Stimulated activated naive CD8-positive, alpha-beta T cell treated with anti-CD3 and anti-CD28 coated beads, Interleukin-15, Interleukin-2, amounts not matched to agents 100 ng/mL and 50 ng/mL, for 24 hours (primary cell): ENCODE measurements around the gene SCARB2.

Experiments
- H3K27ac Mint-ChIP-seq: one replicate; pipeline ENCODE4 v1.8.0; 2021; ENCODE audit warnings: mild to moderate bottlenecking, mixed read lengths
- H3K27me3 Mint-ChIP-seq: one replicate; pipeline ENCODE4 v1.8.0; 2021; ENCODE audit warnings: mixed read lengths
- H3K36me3 Mint-ChIP-seq: one replicate; pipeline ENCODE4 v1.8.0; 2021; ENCODE audit warnings: low read depth, mixed read lengths
- H3K4me1 Mint-ChIP-seq: one replicate; pipeline ENCODE4 v1.8.0; 2021; ENCODE audit warnings: low read depth, mixed read lengths
- H3K4me3 Mint-ChIP-seq: one replicate; pipeline ENCODE4 v1.8.0; 2021; ENCODE audit warnings: mild to moderate bottlenecking, mixed read lengths
- H3K9me3 Mint-ChIP-seq: one replicate; pipeline ENCODE4 v1.8.0; 2021; ENCODE audit warnings: mixed read lengths

Gene SCARB2

DNA sequence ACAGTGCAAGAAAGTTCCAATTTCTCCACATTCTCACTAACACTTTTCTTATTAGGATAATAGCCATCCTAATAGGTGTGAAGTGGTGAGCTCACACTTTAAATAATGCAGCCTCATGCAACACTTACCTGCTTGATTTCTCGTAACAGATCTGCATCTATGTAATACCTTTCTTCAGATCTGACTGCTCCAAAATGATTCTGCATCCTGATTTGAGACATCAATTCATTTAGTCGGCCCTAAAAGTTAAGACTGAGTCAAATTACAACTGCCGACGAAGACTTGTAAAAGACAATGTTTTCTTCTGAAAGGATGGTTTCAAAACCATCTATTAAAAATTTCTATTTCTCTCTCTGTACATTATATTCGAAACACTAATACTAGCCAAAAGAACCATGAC is 96.1 kb downstream of the SCARB2 start:
- Mint-ChIP-seq H3K27me3 (no peaks in the 10 kb centered on the region), H3K4me3 (no peak overlapping the region), H3K9me3 (no peaks in the 10 kb centered on the region), H3K4me1 (no peaks in the 10 kb centered on the region), H3K36me3 (peaks cover 83% of the 10 kb centered on the region), H3K27ac (no peak overlapping the region)

DNA sequence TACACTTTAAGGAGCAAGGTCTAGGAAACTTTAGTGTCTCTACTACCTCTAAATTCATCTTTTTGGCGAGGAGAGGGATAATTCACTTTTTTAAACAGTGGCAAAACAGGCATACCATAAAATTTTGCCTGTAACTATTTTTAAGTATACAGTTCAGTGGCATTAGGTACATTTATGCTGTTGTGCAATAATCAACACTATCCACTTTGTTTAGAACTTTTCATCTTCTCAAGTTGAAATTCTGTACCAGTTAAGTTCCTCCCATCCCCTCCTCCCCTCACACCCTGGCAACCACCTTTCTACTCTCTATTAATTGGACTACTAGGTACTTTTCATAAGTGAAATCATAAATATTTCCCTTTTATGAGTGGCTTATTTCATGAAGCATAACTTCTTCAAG is 96.8 kb downstream of the SCARB2 start:
- no peak overlapping the region for H3K27ac Mint-ChIP-seq
- H3K4me3 Mint-ChIP-seq: no peak overlapping the region
- no peaks in the 10 kb centered on the region for H3K4me1 Mint-ChIP-seq
- H3K36me3 Mint-ChIP-seq: peaks cover 80% of the 10 kb centered on the region
- no peaks in the 10 kb centered on the region for H3K9me3 Mint-ChIP-seq
- H3K27me3 Mint-ChIP-seq: no peaks in the 10 kb centered on the region
